GM19372 (cell line): ENCODE measurements around the gene DNAH8.
"Not testable (repeated sequence)": the region's sequence is repeated elsewhere in the genome, so short reads cannot be mapped to it uniquely, and the experiment has no call there.

ENCODE experiments used
- ATAC-seq: cut with Tn5 transposase; IDR thresholded peaks from one replicate; pipeline ENCODE4 v1.9.1; 2021; ENCODE audit warnings: mild to moderate bottlenecking, low read depth, moderate library complexity; ENCODE audit not compliant: unreplicated experiment

The DNAH8 gene

GRCh38 chr6:38873001-38873400 lies 157.9 kb downstream of the DNAH8 start:
- no peak for ATAC-seq

GRCh38 chr6:38873816-38874215 lies 158.7 kb downstream of the DNAH8 start:
- ATAC-seq = not testable (repeated sequence)

- no peak for ATAC-seq
Measured at GRCh38 chr6:38876475-38876874, 161.4 kb downstream of the DNAH8 start.

GRCh38 chr6:38877721-38878120 lies 162.6 kb downstream of the DNAH8 start:
- ATAC-seq = no peak

GRCh38 chr6:38882157-38882556 lies 167.0 kb downstream of the DNAH8 start:
- no peak for ATAC-seq

GRCh38 chr6:38897507-38897906 lies 182.4 kb downstream of the DNAH8 start:
- ATAC-seq = no peak

- ATAC-seq = no peak
Measured at GRCh38 chr6:38901802-38902522, 186.9 kb downstream of the DNAH8 start.

GRCh38 chr6:38906582-38906981 lies 191.5 kb downstream of the DNAH8 start:
- ATAC-seq = no peak

- ATAC-seq = no peak
Measured at GRCh38 chr6:38907264-38907663, 192.2 kb downstream of the DNAH8 start.

GRCh38 chr6:38909015-38909730 lies 194.1 kb downstream of the DNAH8 start:
- no peak for ATAC-seq

- ATAC-seq = no peak
Measured at GRCh38 chr6:38910207-38910606, 195.1 kb downstream of the DNAH8 start.

GRCh38 chr6:38912378-38912777 lies 197.3 kb downstream of the DNAH8 start:
- ATAC-seq = no peak

- ATAC-seq = no peak
Measured at GRCh38 chr6:38915205-38915925, 200.3 kb downstream of the DNAH8 start.

GRCh38 chr6:38921540-38921939 lies 206.4 kb downstream of the DNAH8 start:
- not testable (repeated sequence) for ATAC-seq

- ATAC-seq = no peak
Measured at GRCh38 chr6:38924791-38925509, 209.8 kb downstream of the DNAH8 start.

GRCh38 chr6:38929560-38929959 lies 214.4 kb downstream of the DNAH8 start:
- ATAC-seq = no peak

GRCh38 chr6:38933426-38933825 lies 218.3 kb downstream of the DNAH8 start:
- no peak for ATAC-seq

- no peak for ATAC-seq
Measured at GRCh38 chr6:38935051-38935450, 219.9 kb downstream of the DNAH8 start.

GRCh38 chr6:38937839-38938613 lies 222.9 kb downstream of the DNAH8 start:
- no peak for ATAC-seq

GRCh38 chr6:38938741-38939140 lies 223.6 kb downstream of the DNAH8 start:
- no peak for ATAC-seq
